ENCODE data around the gene ZMIZ2.
"Not testable (repeated sequence)": the region's sequence is repeated elsewhere in the genome, so short reads cannot be mapped to it uniquely, and the experiment has no call there.

ZMIZ2 gene

DNA sequence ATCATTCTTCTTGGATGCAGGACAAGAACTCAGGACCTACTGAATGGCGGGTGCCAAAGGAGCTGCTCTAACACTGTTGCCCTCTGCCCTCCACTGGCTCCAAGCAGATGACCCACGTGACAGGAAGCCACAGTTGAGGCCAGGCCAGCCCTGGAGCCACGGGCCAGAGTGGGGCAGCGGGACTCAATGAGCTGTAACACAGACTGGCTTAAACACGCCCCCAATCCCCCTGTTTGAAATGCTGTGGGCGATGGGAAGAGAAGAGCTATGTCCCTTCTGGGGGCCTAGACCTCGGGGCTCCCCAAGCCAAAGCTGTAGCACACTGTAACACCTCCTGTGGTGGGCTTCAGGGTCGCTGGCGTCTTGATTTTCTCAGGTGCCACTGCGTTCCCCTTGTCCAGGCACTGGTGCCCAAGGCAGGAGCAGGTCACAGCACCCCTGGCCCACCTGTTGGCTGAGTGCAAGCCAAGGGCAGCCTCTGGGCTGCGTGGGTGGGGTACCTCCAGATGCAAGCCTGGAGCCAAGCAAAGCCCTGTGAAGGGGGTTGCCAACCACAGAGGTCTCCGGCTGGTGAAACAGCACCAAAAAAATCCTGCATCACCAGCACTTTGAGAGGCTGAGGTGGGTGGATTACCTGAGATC is 18.6 kb upstream of the ZMIZ2 start:
- DNase-seq (ENCODE audit: low read depth) = no peak

DNA sequence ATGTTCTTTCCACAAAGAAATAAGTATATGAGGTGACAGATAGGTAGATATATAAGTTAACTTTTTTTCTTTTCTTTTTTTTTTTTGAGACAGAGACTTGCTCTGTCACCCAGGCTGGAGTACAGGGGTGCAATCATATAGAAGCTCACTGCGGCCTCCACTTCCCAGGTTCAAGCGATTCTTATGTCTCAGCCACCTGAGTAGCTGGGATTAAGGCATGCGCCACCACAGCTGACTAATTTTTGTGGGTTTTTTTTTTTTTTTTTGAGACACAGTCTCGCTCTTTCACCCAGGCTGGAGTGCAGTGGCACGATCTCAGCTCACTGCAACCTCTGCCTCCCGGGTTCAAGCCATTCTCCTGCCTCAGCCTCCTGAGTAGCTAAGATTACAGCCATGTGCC is 15.7 kb upstream of the ZMIZ2 start:
- DNase-seq (ENCODE audit: low read depth) = not testable (repeated sequence)

- DNase-seq (ENCODE audit: low read depth) = no peak
These were observed 14.8 kb upstream of the ZMIZ2 start for GRCh38 chr7:44733708-44734481.

DNA sequence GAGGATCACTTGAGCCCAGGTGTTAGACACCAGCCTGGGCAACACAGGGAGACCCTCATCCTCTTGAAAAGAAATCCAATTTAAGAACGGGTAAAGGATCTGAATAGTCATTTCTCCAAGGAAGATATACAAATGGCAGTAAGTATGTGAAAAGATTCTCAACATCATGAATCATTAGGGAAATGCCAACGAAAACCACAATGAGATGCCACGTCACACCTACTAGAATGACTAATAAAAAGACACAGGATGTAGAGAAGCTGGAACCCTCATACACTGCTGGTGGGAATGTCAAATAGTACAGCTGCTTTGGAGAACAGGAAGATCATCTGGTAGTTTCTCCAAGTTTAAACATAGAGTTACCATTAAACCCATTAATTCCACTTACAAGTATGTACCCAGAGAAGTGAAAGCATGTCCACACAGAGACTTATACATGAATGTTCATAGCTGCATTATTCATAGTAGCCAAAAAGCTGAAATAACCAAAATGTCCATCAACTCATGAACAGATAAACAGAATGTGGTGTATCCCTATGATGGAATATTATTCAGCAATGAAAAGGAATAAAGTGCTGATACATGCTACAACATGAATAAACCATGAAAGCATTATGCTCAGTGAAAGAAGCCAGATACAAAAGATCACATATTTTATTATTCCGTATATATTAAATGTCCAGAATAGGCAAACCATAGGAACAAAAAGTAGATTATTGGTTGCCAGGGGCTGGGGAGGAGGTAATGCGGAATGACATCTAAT is 13.1 kb upstream of the ZMIZ2 start:
- DNase-seq (ENCODE audit: low read depth) = no peak

DNA sequence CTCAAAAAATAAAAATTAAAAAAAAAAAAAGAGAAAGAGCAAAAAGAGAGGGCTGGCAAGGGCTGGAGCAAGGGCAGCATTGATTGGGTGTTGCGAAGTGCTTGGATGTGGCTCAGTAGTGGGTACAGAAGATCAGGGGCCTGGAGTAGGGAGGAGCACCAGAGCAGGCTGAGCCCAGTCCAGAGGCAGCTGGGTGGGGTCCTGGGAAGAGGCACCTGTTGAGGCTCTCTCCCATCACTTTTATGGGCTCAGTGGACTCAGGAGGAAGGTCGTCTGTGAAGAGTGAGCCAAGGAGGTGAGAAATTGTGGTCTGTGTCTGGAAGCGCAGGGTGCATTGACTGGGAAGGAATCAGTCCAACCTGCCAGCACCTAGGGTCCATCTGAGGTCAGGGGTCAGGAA is 11.8 kb upstream of the ZMIZ2 start:
- DNase-seq (ENCODE audit: low read depth) = no peak

DNA sequence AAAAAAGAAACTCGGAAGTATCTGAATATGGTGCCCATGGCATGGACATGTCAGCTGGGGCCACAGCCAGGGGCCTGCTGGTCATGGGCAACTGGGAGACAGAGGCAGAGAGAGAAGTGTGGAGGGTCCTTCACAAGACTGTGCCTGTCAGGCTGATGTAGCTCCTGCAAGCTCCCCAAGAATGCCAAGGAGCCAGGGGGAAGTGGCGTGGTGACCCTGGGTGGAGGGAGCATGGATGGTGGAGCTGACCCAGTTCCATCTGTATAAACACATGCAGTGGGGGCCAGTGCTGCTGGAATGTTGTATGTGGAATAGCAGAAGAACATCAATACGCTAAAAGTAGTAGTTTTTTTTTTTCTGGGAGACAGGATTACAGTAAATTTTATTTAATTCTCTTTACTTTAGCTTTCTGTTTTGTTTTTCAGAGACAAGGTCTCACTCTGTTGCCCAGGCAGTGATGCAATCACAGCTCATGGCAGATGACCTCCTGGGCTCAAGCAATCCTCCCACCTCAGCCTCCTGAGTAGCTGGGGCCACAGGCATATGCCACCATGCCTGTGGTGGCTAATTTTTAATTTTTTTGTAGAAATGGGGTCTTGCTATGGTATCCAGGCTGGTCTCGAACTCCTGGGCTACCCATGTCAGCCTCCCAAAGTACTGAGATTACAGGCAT is 10.5 kb upstream of the ZMIZ2 start:
- DNase-seq (ENCODE audit: low read depth) = no peak

GRCh38 chr7:44738876-44739665 is 9.6 kb upstream of the ZMIZ2 start:
- no peak for DNase-seq (ENCODE audit: low read depth)

GRCh38 chr7:44740055-44740454 is 8.6 kb upstream of the ZMIZ2 start:
- no peak for DNase-seq (ENCODE audit: low read depth)

DNA sequence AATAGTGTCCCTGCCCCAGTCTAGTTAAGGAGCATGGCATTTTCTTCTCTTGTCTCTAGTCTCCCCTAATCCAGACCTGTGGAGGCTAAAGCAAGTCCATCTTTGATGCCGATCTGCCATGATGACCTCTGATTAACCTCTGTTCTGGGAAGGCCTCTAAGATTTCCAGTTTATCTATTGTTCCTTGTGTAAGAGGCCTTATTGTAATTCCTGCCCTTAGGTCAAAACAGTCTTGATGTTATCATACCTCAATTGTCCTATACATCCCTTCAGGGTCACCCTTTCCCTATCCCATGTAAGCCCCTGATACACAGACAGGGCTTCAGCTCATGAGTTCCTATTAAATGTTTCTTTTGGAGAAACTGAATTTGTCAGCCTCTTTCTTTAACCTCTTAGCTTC is 4.9 kb upstream of the ZMIZ2 start:
- no peak for DNase-seq (ENCODE audit: low read depth)

DNA sequence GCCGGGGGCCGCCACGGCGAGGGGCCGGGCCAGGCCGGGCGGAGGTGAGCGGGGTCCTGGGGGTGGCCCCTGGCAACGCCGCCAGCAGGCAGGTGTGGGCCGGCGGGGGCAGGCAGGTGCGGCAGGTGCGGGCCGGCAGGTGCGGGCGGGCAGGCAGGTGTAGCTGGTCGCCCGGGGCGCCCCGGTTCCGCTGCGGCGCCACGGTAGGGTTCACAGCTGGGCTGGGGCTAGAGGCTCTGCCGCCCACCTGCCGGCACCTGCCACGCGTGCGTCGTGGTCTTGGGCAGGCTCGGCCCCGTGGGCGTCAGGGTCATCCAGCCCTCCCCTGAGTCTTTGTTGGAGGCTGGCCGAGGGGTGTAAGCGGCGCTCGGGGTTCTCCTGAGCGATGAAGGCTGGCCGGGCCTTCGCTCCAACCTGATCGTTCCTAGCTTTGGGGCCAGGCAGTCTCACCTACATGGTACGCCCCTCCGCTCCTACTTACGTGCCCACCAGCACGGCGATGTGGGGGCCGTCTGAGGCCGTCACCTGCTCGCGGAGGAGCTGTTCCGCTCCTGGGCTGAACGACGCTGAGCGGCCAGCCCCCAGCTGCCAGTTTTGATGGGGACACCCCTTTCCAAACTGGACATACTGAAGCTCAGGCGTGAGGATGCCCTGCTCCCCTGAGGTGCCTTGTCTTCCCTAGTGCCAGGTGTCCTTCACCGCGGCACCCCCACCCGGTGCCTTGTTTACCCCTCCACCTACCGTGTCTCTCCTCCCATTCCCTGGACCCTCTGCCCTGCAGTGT is 493 bp downstream of the ZMIZ2 start:
- DNase-seq (ENCODE audit: low read depth) = no peak

DNA sequence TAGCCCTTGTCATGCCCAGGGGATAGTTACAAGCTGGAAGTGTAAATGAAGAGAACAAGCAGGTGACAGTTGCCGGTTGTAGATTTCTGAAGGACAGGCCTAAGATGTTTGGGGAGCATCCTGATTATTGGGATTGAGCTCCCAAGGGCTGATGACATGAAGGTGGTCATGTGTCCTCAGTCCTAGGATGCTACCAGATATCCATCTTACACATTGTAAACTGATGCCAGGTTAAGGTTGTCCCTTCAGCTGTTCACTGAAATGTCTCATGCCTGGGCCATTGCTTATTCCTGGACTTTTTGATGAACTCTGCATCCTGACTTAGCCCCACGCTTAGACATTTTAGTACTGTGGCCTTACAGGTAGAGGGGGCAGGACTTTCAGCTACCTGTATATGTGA is 1.3 kb downstream of the ZMIZ2 start:
- no peak for DNase-seq (ENCODE audit: low read depth)

DNA sequence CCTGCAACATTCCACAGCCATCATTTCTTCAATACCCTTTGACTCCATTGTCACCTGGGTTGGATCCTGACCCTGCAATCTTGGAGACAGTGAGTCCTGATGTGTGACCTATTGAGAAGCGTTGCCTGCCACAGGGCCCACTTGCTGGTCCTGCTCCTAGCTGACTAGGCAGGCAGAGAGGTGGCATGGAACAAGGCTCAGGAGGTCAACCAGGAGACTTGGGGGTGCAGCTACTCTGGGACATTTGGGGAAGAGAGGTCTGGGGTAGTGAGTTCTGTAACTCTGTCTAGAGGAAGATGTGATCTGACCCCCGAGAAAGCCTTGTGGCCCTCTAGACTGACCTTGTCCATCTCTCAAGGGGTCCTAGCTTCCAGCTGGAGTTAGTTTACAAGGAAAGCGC is 1.8 kb downstream of the ZMIZ2 start:
- DNase-seq (ENCODE audit: low read depth) = no peak

DNA sequence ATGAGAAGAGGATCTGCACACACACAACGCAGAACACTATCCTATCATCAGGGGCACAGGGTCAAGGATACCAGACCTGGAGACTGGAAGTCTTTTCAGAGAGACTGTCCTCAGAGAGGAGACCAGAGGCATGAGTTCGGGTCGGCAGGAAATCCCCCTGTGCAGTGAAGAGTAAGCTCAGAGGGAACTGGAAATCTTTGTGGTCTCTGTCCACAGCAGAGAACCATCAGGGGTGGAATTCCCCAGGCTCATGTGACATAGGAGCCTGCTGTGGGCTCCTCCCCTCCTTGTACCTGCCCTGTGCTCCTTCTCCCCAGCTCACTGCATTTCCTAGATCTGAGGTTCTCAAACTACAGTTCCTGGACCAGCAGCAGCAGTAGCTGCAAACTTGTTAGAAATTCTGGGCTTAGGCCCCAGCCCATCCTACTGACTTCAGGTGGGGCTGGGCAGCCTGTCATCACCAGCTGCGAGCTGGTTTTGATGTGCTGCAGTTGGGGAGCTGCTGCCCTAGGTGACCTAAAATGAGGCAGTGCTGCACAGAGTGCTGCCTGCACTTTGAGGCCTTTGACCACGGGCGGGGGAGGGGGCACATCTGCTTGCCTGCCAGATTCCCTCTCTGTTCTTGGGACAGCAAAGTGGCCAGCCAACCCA is 2.4 kb downstream of the ZMIZ2 start:
- peak; percentile 35 for DNase-seq (ENCODE audit: low read depth)

- DNase-seq (ENCODE audit: low read depth) = no peak
These were observed 4.2 kb downstream of the ZMIZ2 start for GRCh38 chr7:44752822-44753221.

GRCh38 chr7:44754802-44755697 is 6.4 kb downstream of the ZMIZ2 start:
- DNase-seq (ENCODE audit: low read depth) = no peak

GRCh38 chr7:44755698-44756627 is 7.3 kb downstream of the ZMIZ2 start:
- DNase-seq (ENCODE audit: low read depth) = no peak

DNA sequence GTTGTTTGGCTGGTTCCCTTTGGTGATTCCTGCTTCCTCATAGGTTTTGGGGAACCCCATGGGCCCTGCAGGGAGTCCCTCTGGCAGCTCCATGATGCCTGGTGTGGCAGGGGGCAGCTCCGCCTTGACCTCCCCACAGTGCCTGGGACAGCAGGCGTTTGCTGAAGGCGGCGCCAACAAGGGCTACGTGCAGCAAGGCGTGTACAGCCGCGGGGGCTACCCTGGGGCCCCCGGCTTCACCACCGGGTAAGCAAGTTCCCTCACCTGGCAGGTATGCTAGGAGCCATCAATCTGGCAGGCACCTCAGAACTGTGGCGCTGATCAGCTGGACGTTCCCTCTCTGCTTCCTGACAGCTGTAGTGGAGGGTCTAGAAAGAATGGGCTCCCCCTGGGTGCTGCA is 8.3 kb downstream of the ZMIZ2 start:
- DNase-seq (ENCODE audit: low read depth) = no peak

DNA sequence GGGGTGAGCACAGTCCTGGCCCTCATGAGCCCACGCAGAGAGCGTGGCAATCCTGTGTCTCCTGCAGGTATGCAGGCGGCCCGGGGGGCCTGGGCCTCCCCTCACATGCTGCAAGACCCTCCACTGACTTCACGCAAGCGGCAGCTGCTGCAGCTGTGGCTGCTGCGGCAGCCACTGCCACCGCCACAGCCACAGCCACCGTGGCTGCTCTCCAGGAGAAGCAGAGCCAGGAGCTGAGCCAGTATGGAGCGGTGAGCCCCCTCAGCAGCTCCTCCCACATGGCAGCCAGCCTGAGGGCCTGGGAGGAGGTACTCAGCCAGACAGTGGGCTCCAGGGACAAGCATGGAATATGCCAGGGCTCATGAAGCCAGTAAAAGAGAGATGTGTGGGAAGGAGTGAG is 8.7 kb downstream of the ZMIZ2 start:
- no peak for DNase-seq (ENCODE audit: low read depth)

All from stimulated activated CD8-positive, alpha-beta memory T cell treated with anti-CD3 and anti-CD28 coated beads, Interleukin-12 subunit alpha, Interleukin-12 subunit beta, amount 100 ng/mL, for 4 hours (primary cell).